Epidermal melanocyte (primary cell): Measurements from ENCODE around the gene MAP4K5.
"Not testable (repeated sequence)": the region's sequence is repeated elsewhere in the genome, so short reads cannot be mapped to it uniquely, and the experiment has no call there.

Experiments used
- DNase-seq: peaks from one replicate; pipeline ENCODE4 v3.0.0; 2011; ENCODE audit warnings: low spot score; ENCODE audit not compliant: insufficient read length

MAP4K5 gene

GRCh38 chr14:50531595-50532501 lies 521 bp downstream of the MAP4K5 start:
- no peak for DNase-seq

- no peak for DNase-seq
Measured at GRCh38 chr14:50530794-50531365, 1.5 kb downstream of the MAP4K5 start.

DNA sequence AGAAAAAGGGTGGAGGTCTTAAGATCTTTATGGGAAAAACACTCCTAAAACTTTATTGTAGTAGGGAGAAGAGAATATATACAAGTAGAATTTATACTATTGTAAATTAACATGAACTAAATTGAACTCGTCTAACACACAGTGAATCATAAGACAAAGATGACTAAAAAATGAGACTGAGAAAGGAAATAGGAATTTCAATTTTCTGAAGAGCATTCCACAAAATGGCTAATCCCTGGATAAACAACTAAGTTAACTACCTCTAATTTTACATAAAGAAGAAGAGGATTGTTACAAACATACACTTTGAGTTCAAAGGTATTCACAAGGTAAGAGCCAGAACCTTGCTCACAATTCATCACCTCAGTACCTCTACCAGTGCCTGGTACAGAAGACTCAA lies 2.0 kb downstream of the MAP4K5 start:
- DNase-seq: no peak

- DNase-seq: no peak
Measured at GRCh38 chr14:50529288-50530179, 2.8 kb downstream of the MAP4K5 start.

GRCh38 chr14:50528000-50528399 lies 4.4 kb downstream of the MAP4K5 start:
- no peak for DNase-seq

DNA sequence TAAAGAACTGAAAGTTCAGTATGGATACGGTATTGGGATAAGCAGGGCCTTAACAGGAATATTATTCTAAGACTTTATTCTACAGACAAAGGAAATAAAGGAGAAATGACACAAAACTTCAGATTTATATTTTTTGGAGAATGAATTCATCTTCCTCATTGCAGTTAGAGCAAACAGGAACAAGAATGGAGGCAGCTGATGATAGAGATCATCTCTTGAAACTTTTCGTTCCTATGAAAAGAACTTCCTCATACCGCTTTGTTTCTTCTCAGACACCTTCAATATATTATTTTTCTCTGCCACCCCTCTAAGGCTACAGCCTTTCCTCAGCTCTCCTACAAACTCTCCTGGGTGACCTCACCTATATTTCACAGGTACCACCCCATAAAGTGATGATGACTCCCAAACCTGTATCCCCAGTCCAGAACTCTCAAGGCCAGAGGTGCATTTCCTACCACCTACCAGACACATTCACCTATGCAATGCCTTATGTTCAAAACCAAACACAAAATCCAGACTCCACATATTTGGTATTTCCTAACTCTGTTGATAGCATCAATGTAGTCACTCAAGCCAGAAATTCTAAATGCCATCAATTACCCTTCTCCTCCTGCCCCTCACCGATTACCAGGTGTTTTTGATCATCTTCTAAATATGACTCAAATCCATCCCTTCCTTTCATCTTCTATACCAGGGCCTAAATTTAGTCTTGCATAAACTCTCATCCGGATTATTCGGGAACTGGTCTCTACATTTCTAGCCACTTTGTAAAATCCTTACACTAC lies 7.4 kb downstream of the MAP4K5 start:
- no peak for DNase-seq

- no peak for DNase-seq
Measured at GRCh38 chr14:50524060-50524459, 8.3 kb downstream of the MAP4K5 start.

GRCh38 chr14:50523271-50524041 lies 8.9 kb downstream of the MAP4K5 start:
- DNase-seq: no peak

DNA sequence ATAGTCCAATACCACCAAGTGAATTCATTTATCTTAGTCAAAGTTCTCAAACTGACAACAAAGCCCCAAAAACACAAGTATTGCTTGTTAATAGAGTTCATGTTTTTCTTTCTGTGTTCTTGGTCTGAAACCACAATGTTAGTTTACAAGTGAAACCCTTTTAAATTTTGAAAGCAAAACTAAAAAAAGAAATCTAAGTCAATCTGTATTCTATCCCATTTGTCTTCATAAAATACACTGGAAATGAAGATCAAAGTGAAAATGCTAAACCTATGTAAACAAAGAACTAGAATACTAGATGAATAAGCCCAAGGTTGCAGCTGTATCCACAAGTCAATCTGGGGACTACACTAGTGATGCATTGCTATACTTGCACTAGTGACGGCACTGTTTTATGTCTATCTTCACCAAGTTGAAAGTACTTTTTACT lies 10.4 kb downstream of the MAP4K5 start:
- no peak for DNase-seq

GRCh38 chr14:50520947-50521815 lies 11.2 kb downstream of the MAP4K5 start:
- no peak for DNase-seq

- no peak for DNase-seq
Measured at GRCh38 chr14:50516091-50516490, 16.3 kb downstream of the MAP4K5 start.

DNA sequence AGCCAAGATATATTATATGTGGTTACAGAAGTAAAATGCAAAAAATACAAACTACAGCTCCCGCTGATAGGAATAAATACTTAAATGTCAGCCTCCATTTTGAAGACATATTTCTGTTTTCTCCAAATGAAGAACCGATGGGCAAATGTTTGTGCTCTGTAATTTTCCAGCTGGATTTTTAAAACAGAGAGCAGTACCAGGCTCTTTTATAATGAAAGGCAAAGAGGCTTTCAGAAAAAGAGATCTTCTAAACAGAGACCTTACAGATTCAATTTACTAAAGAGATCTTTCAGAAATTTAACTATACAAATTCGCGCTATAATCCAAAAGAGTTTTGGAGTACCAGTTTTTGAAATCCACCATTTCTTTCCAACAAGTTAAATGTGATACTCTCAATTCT lies 19.9 kb downstream of the MAP4K5 start:
- no peak for DNase-seq

- DNase-seq: no peak
Measured at GRCh38 chr14:50510157-50510556, 22.2 kb downstream of the MAP4K5 start.

GRCh38 chr14:50507078-50507477 lies 25.3 kb downstream of the MAP4K5 start:
- not testable (repeated sequence) for DNase-seq

GRCh38 chr14:50501642-50502041 lies 30.7 kb downstream of the MAP4K5 start:
- DNase-seq: no peak

DNA sequence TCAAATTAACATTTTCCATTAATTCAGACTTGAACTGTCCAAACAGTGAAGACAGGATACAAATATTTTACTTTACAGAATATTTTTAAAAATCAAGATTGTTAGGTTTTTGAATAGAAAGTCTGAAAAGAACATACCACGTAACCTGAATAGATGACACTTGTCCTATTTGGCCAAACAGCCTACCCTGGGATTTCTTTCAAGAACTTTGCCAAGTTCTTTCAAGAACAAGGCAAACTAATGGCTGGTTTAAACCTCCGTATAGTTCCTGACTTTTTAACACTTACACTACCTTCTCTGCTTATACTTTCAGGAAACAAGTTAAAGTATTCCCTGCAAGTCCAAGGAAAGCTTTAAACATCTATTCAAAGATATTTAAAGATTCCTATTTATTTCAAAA lies 35.0 kb downstream of the MAP4K5 start:
- DNase-seq: no peak

- DNase-seq: no peak
Measured at GRCh38 chr14:50489851-50490250, 42.5 kb downstream of the MAP4K5 start.

DNA sequence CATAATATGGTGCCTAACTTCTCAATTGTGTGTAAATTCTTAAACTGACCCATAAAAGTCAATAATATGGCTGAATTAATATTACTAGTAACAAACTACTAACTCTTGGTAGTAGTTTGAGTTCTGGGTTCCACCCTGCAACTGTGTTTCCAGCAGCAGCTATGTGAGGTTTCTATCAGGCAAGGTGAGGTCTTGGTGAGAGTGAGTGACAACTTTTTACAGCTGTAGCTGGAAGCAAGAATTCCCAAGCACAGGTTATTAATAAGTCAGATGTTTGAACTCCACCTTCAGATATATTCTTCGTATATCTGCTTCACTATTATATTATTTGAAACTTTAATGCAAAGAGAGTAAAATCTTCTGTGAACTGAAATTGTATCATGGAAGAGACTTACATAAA lies 43.8 kb downstream of the MAP4K5 start:
- DNase-seq: no peak

GRCh38 chr14:50479041-50479440 lies 53.3 kb downstream of the MAP4K5 start:
- no peak for DNase-seq
